Neural progenitor cell (in vitro differentiated cells): ENCODE measurements around the gene DUSP2. TPM values are rescaled to one million over a fixed set of nuclear protein-coding genes. Genes with fewer than 3 reads are reported as not detected.
A peak's percentile ranks its signal among the peaks of the same experiment; 100 is the strongest.

Source experiments
- DNase-seq: peaks from one replicate; pipeline ENCODE4 v3.0.0-alpha.2; 2016; ENCODE audit warnings: low spot score
- H2AFZ ChIP-seq: fragments of 200-600 bp; sonication (generic); replicated peaks from 2 replicates; pipeline ENCODE4 v1.6.1; 2016; ENCODE audit warnings: antibody characterized with exemption
- H3F3A ChIP-seq: fragments of 200-600 bp; sonication (generic); 2 replicates; pipeline ENCODE4 v1.6.1; 2016; ENCODE audit warnings: antibody characterized with exemption, low read depth
- H3K27ac ChIP-seq: fragments of 200-600 bp; sonication (generic); 2 replicates; pipeline ENCODE4 v1.5.1; 2016; ENCODE audit warnings: mild to moderate bottlenecking
- H3K27me3 ChIP-seq: fragments of 200-600 bp; sonication (generic); 2 replicates; pipeline ENCODE4 v1.6.1; 2016; ENCODE audit warnings: mild to moderate bottlenecking, moderate library complexity
- H3K36me3 ChIP-seq: fragments of 200-600 bp; sonication (generic); 2 replicates; pipeline ENCODE4 v1.5.1; 2016
- H3K4me1 ChIP-seq: fragments of 200-600 bp; sonication (generic); 2 replicates; pipeline ENCODE4 v1.6.1; 2016; ENCODE audit warnings: mixed run types
- H3K4me2 ChIP-seq: fragments of 200-600 bp; sonication (generic); 2 replicates; pipeline ENCODE4 v1.6.1; 2016
- H3K4me3 ChIP-seq: fragments of 200-600 bp; sonication (generic); 2 replicates; pipeline ENCODE4 v1.5.1; 2016
- H3K79me2 ChIP-seq: fragments of 200-600 bp; sonication (generic); 2 replicates; pipeline ENCODE4 v1.6.1; 2016; ENCODE audit warnings: low read depth
- H3K9ac ChIP-seq: fragments of 200-600 bp; sonication (generic); 2 replicates; pipeline ENCODE4 v1.6.1; 2016
- H3K9me3 ChIP-seq: fragments of 200-600 bp; sonication (generic); 2 replicates; pipeline ENCODE4 v1.5.1; 2016; ENCODE audit warnings: low read depth
- H4K20me1 ChIP-seq: fragments of 200-600 bp; sonication (generic); 2 replicates; pipeline ENCODE4 v1.6.1; 2016; ENCODE audit warnings: low read depth
- H3K27ac Mint-ChIP-seq: 3 replicates; pipeline ENCODE4 v1.8.0; 2021; ENCODE audit warnings: mixed read lengths
- H3K27me3 Mint-ChIP-seq: 2 replicates; pipeline ENCODE4 v1.8.0; 2022; ENCODE audit warnings: low read depth, mild to moderate bottlenecking, inconsistent platforms, moderate library complexity, mixed read lengths; ENCODE audit not compliant: insufficient read depth
- H3K36me3 Mint-ChIP-seq: 3 replicates; pipeline ENCODE4 v1.8.0; 2021; ENCODE audit warnings: mixed read lengths
- H3K4me1 Mint-ChIP-seq: 3 replicates; pipeline ENCODE4 v1.8.0; 2021; ENCODE audit warnings: mixed read lengths
- H3K4me3 Mint-ChIP-seq: 3 replicates; pipeline ENCODE4 v1.8.0; 2021; ENCODE audit warnings: mild to moderate bottlenecking, moderate library complexity, mixed read lengths
- H3K9me3 Mint-ChIP-seq: 3 replicates; pipeline ENCODE4 v1.8.0; 2020; ENCODE audit warnings: mixed read lengths
- CTCF ChIP-seq: fragments of 200-600 bp; sonication (generic); IDR thresholded peaks from 2 replicates; pipeline ENCODE4 v1.5.1; 2017; ENCODE audit warnings: antibody characterized with exemption, mild to moderate bottlenecking
- EZH2 ChIP-seq: fragments of 200-600 bp; sonication (generic); IDR thresholded peaks from 2 replicates; pipeline ENCODE4 v1.6.1; 2017; ENCODE audit warnings: antibody characterized with exemption, mild to moderate bottlenecking, moderate library complexity
- EZH2phosphoT487 ChIP-seq: fragments of 200-600 bp; sonication (generic); IDR thresholded peaks from 2 replicates; pipeline ENCODE4 v1.6.1; 2017; ENCODE audit warnings: antibody characterized with exemption
- total RNA-seq: library from RNA; depleted of rRNA; stranded (reverse); fragments of >200 nt; gene quantifications from 2 replicates; pipeline ENCODE4 v1.2.3, GENCODE V29; 2015; ENCODE audit warnings: low replicate concordance

Gene DUSP2
- total RNA-seq, 1 donor from 2014 or later = not detected

DNA sequence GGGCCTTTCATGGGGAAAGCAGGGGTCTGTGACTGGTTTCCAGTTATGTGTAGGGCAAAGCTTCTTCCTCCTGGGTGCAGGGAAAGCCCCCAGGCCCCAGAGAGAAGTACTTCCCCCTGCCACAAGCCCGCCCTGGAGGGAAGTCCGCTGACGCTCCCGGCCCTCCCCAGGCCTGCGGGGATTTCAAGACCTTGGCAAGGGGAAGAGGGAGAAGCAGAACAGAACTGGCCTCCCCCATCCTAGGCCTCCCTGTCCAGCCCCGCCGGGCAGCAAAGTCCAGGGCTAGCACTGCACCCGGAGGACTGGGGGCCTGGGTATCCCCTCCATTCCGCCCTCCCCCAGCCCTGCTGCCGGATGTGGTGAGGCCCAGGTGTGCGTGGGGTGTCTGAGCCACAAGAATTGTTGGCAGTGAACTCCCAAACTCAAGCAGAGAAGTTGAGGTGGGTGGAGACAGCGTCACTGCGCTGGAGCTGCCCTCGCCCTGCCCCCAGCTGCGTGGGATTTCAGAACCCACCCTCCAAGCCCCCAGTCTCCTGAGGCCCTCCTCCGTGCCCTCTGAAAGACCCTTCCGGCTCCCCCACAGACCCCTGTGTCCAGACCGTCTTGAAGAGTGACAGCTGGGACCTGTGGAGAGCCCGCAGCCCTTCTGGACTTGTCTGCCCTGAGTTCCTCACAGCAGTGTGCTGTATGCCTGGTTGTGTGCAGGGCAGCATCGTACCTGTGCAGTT is 1.1 kb upstream of the DUSP2 start:
- no peak for TF ChIP-seq EZH2
- TF ChIP-seq CTCF = no peak
- TF ChIP-seq EZH2phosphoT487 = no peak
- no peak overlapping the region for H3K9ac ChIP-seq
- DNase-seq = no peak
- no peaks in the 10 kb centered on the region for H3K9me3 Mint-ChIP-seq
- peaks cover 39% of the 10 kb centered on the region for H3K27me3 ChIP-seq
- H3K4me3 ChIP-seq = no peak overlapping the region
- no peaks in the 10 kb centered on the region for H4K20me1 ChIP-seq
- no peak overlapping the region for H3K4me3 Mint-ChIP-seq
- no peaks in the 10 kb centered on the region for H3K9me3 ChIP-seq
- no peak overlapping the region for H3K27ac ChIP-seq
- H3K4me1 Mint-ChIP-seq = peaks cover 20% of the 10 kb centered on the region
- peaks cover 15% of the 10 kb centered on the region for H3K4me1 ChIP-seq
- H3F3A ChIP-seq = no peaks in the 10 kb centered on the region
- H3K27ac Mint-ChIP-seq = no peak overlapping the region
- H3K36me3 ChIP-seq = no peaks in the 10 kb centered on the region
- no peaks in the 10 kb centered on the region for H3K36me3 Mint-ChIP-seq
- H3K4me2 ChIP-seq = no peak overlapping the region
- H3K79me2 ChIP-seq = no peaks in the 10 kb centered on the region
- no peak overlapping the region for H2AFZ ChIP-seq
- H3K27me3 Mint-ChIP-seq = peaks cover 19% of the 10 kb centered on the region

- H3K4me2 ChIP-seq = peak overlapping the region; percentile 70
- no peaks in the 10 kb centered on the region for H3F3A ChIP-seq
These were observed 560 bp upstream of the DUSP2 start for GRCh38 chr2:96145848-96146152.

DNA sequence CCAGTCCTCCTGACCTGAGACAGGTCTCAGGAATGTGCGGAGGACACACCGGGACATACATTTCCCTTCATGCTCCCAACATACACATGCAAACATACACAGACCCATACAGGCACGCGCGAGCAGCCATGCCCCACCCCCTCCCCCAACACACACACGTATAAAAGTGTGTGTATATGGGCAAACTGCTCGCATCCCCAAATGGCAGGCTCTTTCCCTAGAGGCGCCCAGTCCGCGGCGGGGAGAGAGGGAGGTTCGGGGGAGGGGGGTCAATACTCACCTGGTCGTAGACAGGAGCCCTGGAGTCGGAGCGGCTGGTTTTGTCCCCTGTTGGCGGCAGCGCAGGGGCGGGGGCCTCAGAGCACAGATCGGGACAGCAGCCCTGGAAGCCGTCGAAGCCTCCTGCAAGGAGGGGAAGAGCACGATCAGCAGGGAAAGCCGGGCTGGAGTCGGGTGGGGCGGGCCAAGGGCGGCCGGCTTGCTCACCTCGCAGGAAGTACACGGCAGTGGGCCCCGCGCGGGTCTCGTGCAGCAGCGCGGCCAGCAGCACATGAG is 682 bp downstream of the DUSP2 start:
- Histone ChIP-seq H3K4me3 (peak overlapping the region; percentile 41), H4K20me1 (no peaks in the 10 kb centered on the region), H3K9me3 (no peaks in the 10 kb centered on the region), H3K36me3 (no peaks in the 10 kb centered on the region), H3K79me2 (no peaks in the 10 kb centered on the region), H3K4me2 (peak overlapping the region; percentile 70), H3K27me3 (peaks cover 39% of the 10 kb centered on the region), H3K4me1 (peaks cover 15% of the 10 kb centered on the region), H3K9ac (no peak overlapping the region), H3F3A (no peaks in the 10 kb centered on the region), H3K27ac (no peak overlapping the region), H2AFZ (peak overlapping the region; percentile 85)
- no peak for DNase-seq
- Mint-ChIP-seq H3K4me3 (peak overlapping the region; percentile 80), H3K36me3 (no peaks in the 10 kb centered on the region), H3K4me1 (peaks cover 18% of the 10 kb centered on the region), H3K9me3 (no peaks in the 10 kb centered on the region), H3K27ac (no peak overlapping the region), H3K27me3 (peaks cover 17% of the 10 kb centered on the region)
- TF ChIP-seq CTCF (no peak), EZH2phosphoT487 (peak; percentile 55), EZH2 (peak; percentile 72)

More at GRCh38 chr2:96145848-96146152, 560 bp upstream of the DUSP2 start:
- Mint-ChIP-seq H3K27me3 (peaks cover 19% of the 10 kb centered on the region), H3K4me1 (peaks cover 18% of the 10 kb centered on the region), H3K36me3 (no peaks in the 10 kb centered on the region), H3K27ac (no peak overlapping the region), H3K9me3 (no peaks in the 10 kb centered on the region), H3K4me3 (peak overlapping the region; percentile 75)
- peaks cover 15% of the 10 kb centered on the region for H3K4me1 ChIP-seq
- H3K27ac ChIP-seq = no peak overlapping the region
- no peaks in the 10 kb centered on the region for H3K79me2 ChIP-seq
- no peaks in the 10 kb centered on the region for H3K9me3 ChIP-seq
- no peak for DNase-seq
- no peaks in the 10 kb centered on the region for H4K20me1 ChIP-seq
- H3K4me3 ChIP-seq = no peak overlapping the region
- TF ChIP-seq EZH2 = no peak
- no peak for TF ChIP-seq CTCF
- no peak for TF ChIP-seq EZH2phosphoT487
- no peak overlapping the region for H3K9ac ChIP-seq
- H2AFZ ChIP-seq = no peak overlapping the region
- H3K36me3 ChIP-seq = no peaks in the 10 kb centered on the region
- H3K27me3 ChIP-seq = peaks cover 39% of the 10 kb centered on the region
